H1 (cell line): ENCODE data around the gene VAV2. TPM values are rescaled to one million over a fixed set of nuclear protein-coding genes. Genes with fewer than 3 reads are reported as not detected.

Experiments used
- CTCF ChIA-PET: fragments of 300-600 bp; sonication (Branson Sonifier 250); formaldehyde crosslinking; loops from one replicate; lab custom pipeline; 2021; ENCODE audit not compliant: partially characterized antibody; lab: Charles Lee
- POLR2A ChIA-PET: fragments of 300-600 bp; sonication (Branson Sonifier 250); formaldehyde crosslinking; loops from one replicate; lab custom pipeline; 2021; ENCODE audit warnings: inconsistent platforms; ENCODE audit not compliant: partially characterized antibody; lab: Charles Lee
- DNase-seq, 2 experiments: peaks; one replicate each; pipeline versions ENCODE4 v3.0.0 to v3.0.0-alpha.2; 2010 to 2022; ENCODE audit warnings: low spot score in 2 of 2, low read depth in 1 of 2, mixed read lengths in 1 of 2
- FAIRE-seq: peaks from 2 replicates; lab custom pipeline; 2011; peaks lifted over from hg19 to GRCh38; lab: Jason Lieb, UNC
- H2AFZ ChIP-seq: 2 replicates; pipeline ENCODE4 v1.8.1; 2012; ENCODE audit warnings: low read length, inconsistent platforms
- H2AK5ac ChIP-seq: 2 replicates; pipeline ENCODE4 v1.6.1; 2013; ENCODE audit warnings: low read depth, low read length
- H2BK120ac ChIP-seq: replicated peaks from 2 replicates; pipeline ENCODE3; 2013; ENCODE audit warnings: low read depth, low read length, inconsistent platforms
- H2BK12ac ChIP-seq: 2 replicates; pipeline ENCODE4 v1.6.1; 2013; ENCODE audit warnings: low read depth, low read length
- H2BK15ac ChIP-seq: 2 replicates; pipeline ENCODE4 v1.6.1; 2013; ENCODE audit warnings: low read length
- H2BK20ac ChIP-seq: 2 replicates; pipeline ENCODE4 v1.6.1; 2013; ENCODE audit warnings: low read length
- H2BK5ac ChIP-seq: 2 replicates; pipeline ENCODE4 v1.6.1; 2013; ENCODE audit warnings: low read depth, low read length
- H3K14ac ChIP-seq: 2 replicates; pipeline ENCODE4 v1.6.1; 2013; ENCODE audit warnings: inconsistent platforms; ENCODE audit not compliant: insufficient read length
- H3K18ac ChIP-seq: 2 replicates; pipeline ENCODE4 v1.6.1; 2013; ENCODE audit warnings: low read length; ENCODE audit errors: extremely low read depth
- H3K23ac ChIP-seq: 2 replicates; pipeline ENCODE4 v1.6.1; 2013; ENCODE audit warnings: inconsistent platforms; ENCODE audit not compliant: insufficient read length
- H3K23me2 ChIP-seq: 2 replicates; pipeline ENCODE4 v1.6.1; 2013; ENCODE audit warnings: low read depth, low read length
- H3K27ac ChIP-seq: 2 replicates; pipeline ENCODE4 v1.6.1; 2011; ENCODE audit warnings: low read depth, low read length, inconsistent platforms
- H3K27me3 ChIP-seq, 4 experiments: replicated peaks in 1 of 4; 1 replicate in 1 of 4; 2 replicates in 3 of 4; pipeline versions ENCODE4 v1.6.1 to v1.8.1; 2011 to 2013; ENCODE audit warnings: low read length in 3 of 4, mild to moderate bottlenecking in 3 of 4, inconsistent platforms in 2 of 4, mixed read lengths in 2 of 4, moderate library complexity in 1 of 4; ENCODE audit not compliant: control insufficient read depth in 3 of 4, insufficient read depth in 3 of 4; ENCODE audit errors: extremely low read depth in 1 of 4
- H3K36me3 ChIP-seq, 4 experiments: 2 replicates each; pipeline versions ENCODE4 v1.6.1 to v1.8.1; 2011 to 2013; ENCODE audit warnings: mild to moderate bottlenecking in 4 of 4, low read length in 3 of 4, moderate library complexity in 2 of 4, control low read depth in 1 of 4, inconsistent platforms in 1 of 4; ENCODE audit not compliant: insufficient read depth in 4 of 4, control insufficient read depth in 2 of 4
- H3K4ac ChIP-seq: replicated peaks from 2 replicates; pipeline ENCODE3; 2013; ENCODE audit warnings: low read length, low read depth, mixed read lengths, inconsistent platforms; ENCODE audit not compliant: insufficient read length
- H3K4me1 ChIP-seq, 4 experiments: replicated peaks in 1 of 4; 1 replicate in 1 of 4; 2 replicates in 3 of 4; pipeline versions ENCODE4 v1.6.1 to v1.8.1; 2011 to 2013; ENCODE audit warnings: low read length in 3 of 4, inconsistent platforms in 2 of 4, mixed read lengths in 1 of 4; ENCODE audit not compliant: insufficient read depth in 4 of 4, control insufficient read depth in 3 of 4
- H3K4me2 ChIP-seq, 2 experiments: 2 replicates each; pipeline versions ENCODE4 v1.6.1 to v1.8.1; 2011 to 2013; ENCODE audit warnings: low read depth in 2 of 2, low read length in 2 of 2, control low read depth in 1 of 2, inconsistent platforms in 1 of 2, mild to moderate bottlenecking in 1 of 2; ENCODE audit not compliant: insufficient read depth in 1 of 2
- H3K4me3 ChIP-seq, 4 experiments: fragments of 200-600, 300-600 bp in 1 of 4; sonication (generic), shearing (Covaris generic), sonication (Bioruptor Twin) in 1 of 4; 2 replicates each; pipeline versions ENCODE4 v1.5.1 to v1.8.1; 2011 to 2016; ENCODE audit warnings: low read length in 4 of 4, low read depth in 3 of 4, control low read depth in 2 of 4, inconsistent platforms in 2 of 4, mild to moderate bottlenecking in 2 of 4, mixed read lengths in 1 of 4, moderate library complexity in 1 of 4; ENCODE audit not compliant: insufficient read depth in 2 of 4; ENCODE audit errors: extremely low read depth in 1 of 4
- H3K56ac ChIP-seq: replicated peaks from 2 replicates; pipeline ENCODE3; 2013; ENCODE audit warnings: low read depth, mild to moderate bottlenecking, mixed read lengths, low read length, inconsistent platforms; ENCODE audit not compliant: insufficient read length
- H3K79me1 ChIP-seq: 2 replicates; pipeline ENCODE4 v1.6.1; 2013; ENCODE audit warnings: low read depth, low read length, control low read depth
- H3K79me2 ChIP-seq, 2 experiments: 2 replicates each; pipeline versions ENCODE4 v1.6.1 to v1.8.1; 2012 to 2013; ENCODE audit warnings: low read length in 2 of 2, mild to moderate bottlenecking in 2 of 2, inconsistent platforms in 1 of 2; ENCODE audit not compliant: insufficient read depth in 2 of 2, control insufficient read depth in 1 of 2
- H3K9ac ChIP-seq, 4 experiments: replicated peaks in 1 of 4; 1 replicate in 1 of 4; 2 replicates in 3 of 4; pipeline versions ENCODE4 v1.6.1 to v1.8.1; 2011 to 2013; ENCODE audit warnings: low read depth in 3 of 4, low read length in 3 of 4, control low read depth in 2 of 4, mild to moderate bottlenecking in 2 of 4, moderate library complexity in 2 of 4, inconsistent platforms in 1 of 4; ENCODE audit errors: extremely low read depth in 1 of 4
- H3K9me3 ChIP-seq, 2 experiments: 2 replicates each; pipeline versions ENCODE4 v1.6.1 to v1.8.1; 2012 to 2013; ENCODE audit warnings: mild to moderate bottlenecking in 2 of 2, moderate library complexity in 2 of 2, control low read depth in 1 of 2, inconsistent platforms in 1 of 2, low read depth in 1 of 2, low read length in 1 of 2, mixed read lengths in 1 of 2; ENCODE audit not compliant: insufficient read depth in 2 of 2
- H4K20me1 ChIP-seq, 2 experiments: replicated peaks in 1 of 2; 2 replicates each; pipeline versions ENCODE3 to v1.8.1; 2011 to 2013; ENCODE audit warnings: inconsistent platforms in 2 of 2, low read length in 2 of 2, mild to moderate bottlenecking in 1 of 2; ENCODE audit not compliant: insufficient read depth in 2 of 2, control insufficient read depth in 1 of 2
- H4K5ac ChIP-seq: 2 replicates; pipeline ENCODE4 v1.6.1; 2013; ENCODE audit warnings: low read length, low read depth, mixed read lengths, inconsistent platforms; ENCODE audit not compliant: insufficient read length
- H4K8ac ChIP-seq: 2 replicates; pipeline ENCODE4 v1.8.0; 2013; ENCODE audit warnings: mild to moderate bottlenecking, moderate library complexity, low read length, inconsistent platforms; ENCODE audit not compliant: insufficient read depth; ENCODE audit errors: extremely low read depth
- H4K91ac ChIP-seq: replicated peaks from 2 replicates; pipeline ENCODE3; 2013; ENCODE audit warnings: low read length, mixed read lengths, inconsistent platforms; ENCODE audit not compliant: insufficient read length
- BACH1 ChIP-seq: IDR thresholded peaks from 2 replicates; pipeline ENCODE4 v1.6.1; 2012; ENCODE audit warnings: low read length, improper control_type of control experiment
- BRCA1 ChIP-seq: IDR thresholded peaks from 2 replicates; pipeline ENCODE4 v1.6.1; 2012; ENCODE audit warnings: low read depth, low read length, improper control_type of control experiment
- EGR1 ChIP-seq: IDR thresholded peaks from 2 replicates; pipeline ENCODE4 v1.6.1; 2011; ENCODE audit warnings: low read depth, low read length, borderline replicate concordance
- HDAC6 ChIP-seq: IDR thresholded peaks from one replicate; pipeline ENCODE4 v1.7.1; 2012; ENCODE audit warnings: low read depth, mild to moderate bottlenecking, inconsistent platforms, low read length, moderate library complexity
- KDM5A ChIP-seq: fragments of 200-600 bp; IDR thresholded peaks from 2 replicates; pipeline ENCODE4 v1.7.1; 2012; ENCODE audit warnings: mild to moderate bottlenecking, low read length, inconsistent platforms, mixed read lengths
- POLR2A ChIP-seq, 2 experiments: IDR thresholded peaks; 1 replicate in 1 of 2; 2 replicates in 1 of 2; pipeline ENCODE4 v1.6.1; 2011; ENCODE audit warnings: low read depth in 2 of 2, low read length in 2 of 2, mild to moderate bottlenecking in 2 of 2; ENCODE audit errors: control extremely low read depth in 1 of 2
- RFX5 ChIP-seq: IDR thresholded peaks from 2 replicates; pipeline ENCODE4 v1.6.1; 2011; ENCODE audit warnings: low read depth, low read length, improper control_type of control experiment, borderline replicate concordance
- RXRA ChIP-seq: IDR thresholded peaks from 2 replicates; pipeline ENCODE4 v1.6.1; 2011; ENCODE audit warnings: low read depth, mild to moderate bottlenecking, low read length, moderate library complexity; ENCODE audit not compliant: insufficient read depth
- SIRT6 ChIP-seq: IDR thresholded peaks from one replicate; pipeline ENCODE4 v1.7.1; 2012; ENCODE audit warnings: low read length, inconsistent platforms
- SRF ChIP-seq: IDR thresholded peaks from 2 replicates; pipeline ENCODE4 v1.6.1; 2011; ENCODE audit warnings: mild to moderate bottlenecking, low read depth, low read length, moderate library complexity
- SUZ12 ChIP-seq: fragments of 200-600 bp; sonication (generic); IDR thresholded peaks from 2 replicates; pipeline ENCODE4 v1.6.1; 2012; ENCODE audit warnings: mild to moderate bottlenecking, inconsistent platforms, low read length, moderate library complexity, mixed read lengths
- WGBS, 2 experiments: shearing (Covaris generic) in 1 of 2; methylation state at CpG; one replicate each; pipeline versions ENCODE4 v1.1.6 to v1.1.7; 2013 to 2015; ENCODE audit warnings: low lambda C conversion rate in 2 of 2, mixed read lengths in 2 of 2, inconsistent platforms in 1 of 2, low coverage in 1 of 2, missing lambda C conversion rate in 1 of 2; ENCODE audit not compliant: insufficient replicate concordance in 2 of 2, insufficient coverage in 1 of 2, insufficient read length in 1 of 2; ENCODE audit errors: extremely low coverage in 1 of 2, missing lambda C conversion rate in 1 of 2; 5-methylcytosine and 5-hydroxymethylcytosine counted together
- polyA plus RNA-seq, 7 experiments: library from polyadenylated mRNA; depleted of rRNA in 3 of 7; stranded (reverse) in 5 of 7; unstranded in 2 of 7; fragments of >200 nt in 5 of 7; fragments of 200-250 nt in 2 of 7; gene quantifications; 1 replicate in 5 of 7; 2 replicates in 1 of 7; 4 replicates in 1 of 7; pipeline versions ENCODE4 v1.2.1 to v1.2.3, GENCODE V29; 2011 to 2013; ENCODE audit warnings: missing spikeins in 2 of 7, mixed read lengths in 2 of 7
- total RNA-seq: library from RNA; stranded (reverse); fragmentation: NEBNext Ultra II Directional; extraction: Animal tissue kit (Norgen Biotek cat#: 25700); gene quantifications from 2 replicates; pipeline ENCODE4 v1.2.1, GENCODE V29; 2021

The VAV2 gene
- total and polyA plus RNA-seq, 2 of the 8 experiments (the other 6 are each of a cell fraction or from before 2014, with no cell fraction given) = 13.6 to 37.6 TPM

GRCh38 chr9:133976887-133977286 is 15.2 kb downstream of the VAV2 start:
- no peak overlapping the region for H3K4me2 ChIP-seq
- H4K8ac ChIP-seq = no peak overlapping the region; the same call in 1 of the 2 replicates
- H3K56ac ChIP-seq = no peak overlapping the region
- H2AK5ac ChIP-seq = no peak overlapping the region
- no peak overlapping the region; the same call in 1 of the 2 replicates for H3K18ac ChIP-seq
- no peak overlapping the region for H4K5ac ChIP-seq
- no peak overlapping the region for H2BK20ac ChIP-seq
- H3K36me3 ChIP-seq = no peaks in the 10 kb centered on the region
- no peak overlapping the region for H2BK120ac ChIP-seq
- H3K27me3 ChIP-seq = no peaks in the 10 kb centered on the region
- no peak overlapping the region for H3K14ac ChIP-seq
- H3K9ac ChIP-seq = no peak overlapping the region; a peak in 1 of 7 replicates
- H3K4ac ChIP-seq = no peak overlapping the region
- no peak overlapping the region; the same call in 1 of the 2 replicates for H3K27ac ChIP-seq
- H3K79me2 ChIP-seq = peaks cover 11 to 97% of the 10 kb centered on the region in 2 experiments; a peak in 3 of 4 replicates
- H4K20me1 ChIP-seq = peaks cover 39 to 64% of the 10 kb centered on the region in 2 experiments
- no peak overlapping the region for H2BK5ac ChIP-seq
- no peaks in the 10 kb centered on the region for H3K23me2 ChIP-seq
- no peak overlapping the region for H2BK15ac ChIP-seq
- no peak overlapping the region for H2AFZ ChIP-seq
- no peak overlapping the region for H3K23ac ChIP-seq
- H4K91ac ChIP-seq = no peak overlapping the region
- H3K4me3 ChIP-seq = no peak overlapping the region
- H3K4me1 ChIP-seq = peaks cover 2 to 17% (median 10%) of the 10 kb centered on the region in 4 experiments; a peak in 6 of 7 replicates
- POLR2A ChIA-PET = interaction anchor here (0.8 to 0.9 kb wide), 2 partner anchors 14 to 20 kb away, joined by 3 read pairs; no protein-coding TSS in a partner anchor
- H3K79me1 ChIP-seq = peaks cover 35% of the 10 kb centered on the region
- no peak for FAIRE-seq
- CTCF ChIA-PET = interaction anchor here (0.6 to 4.9 kb wide), 7 partner anchors 18 to 194 kb away, joined by 3 to 22 read pairs (median 3); no protein-coding TSS in a partner anchor
- no peaks in the 10 kb centered on the region for H3K9me3 ChIP-seq
- TF ChIP-seq SIRT6 = no peak
- no peak for TF ChIP-seq RFX5
- no peak for TF ChIP-seq EGR1
- TF ChIP-seq POLR2A (IDR thresholded peaks at IDR 0.05; ENCODE audit: control extremely low read depth in 1 of 2, low read depth in 2 of 2, low read length in 2 of 2) = no peak
- TF ChIP-seq KDM5A = no peak
- TF ChIP-seq SRF = no peak
- TF ChIP-seq BRCA1 = no peak
- TF ChIP-seq RXRA = no peak
- no peak for TF ChIP-seq BACH1
- no peak for TF ChIP-seq SUZ12
- TF ChIP-seq HDAC6 = no peak
- TF ChIP-seq, all 59 proteins: peak for 0
- WGBS, 2 experiments = 78% methylated on average over 9 of the region's 9 CpGs; no CpG with 5 or more reads in 1 of the 2 experiments
- no peak overlapping the region for H2BK12ac ChIP-seq
- no peak for DNase-seq
